Naive thymus-derived CD4-positive, alpha-beta T cell (primary cell): ENCODE data around the gene TMEM131L. TPM values are rescaled to one million over a fixed set of nuclear protein-coding genes. Genes with fewer than 3 reads are reported as not detected.
"Not testable (repeated sequence)": the region's sequence is repeated elsewhere in the genome, so short reads cannot be mapped to it uniquely, and the experiment has no call there.

ENCODE experiments used
- ATAC-seq: fragments of 150-1000 bp; cut with Tn5 transposase; 2 replicates; pipeline ENCODE4 v1.10.0; 2021; ENCODE audit warnings: mild to moderate bottlenecking, moderate library complexity
- CTCF ChIA-PET: fragments of 350-600 bp; sonication (Branson Sonifier 250); formaldehyde crosslinking; loops from one replicate; lab custom pipeline; 2021; ENCODE audit warnings: antibody characterized with exemption; lab: Charles Lee
- POLR2A ChIA-PET: fragments of 350-600 bp; sonication (Branson Sonifier 250); formaldehyde crosslinking; loops from one replicate; lab custom pipeline; 2021; ENCODE audit warnings: antibody characterized with exemption, inconsistent platforms; lab: Charles Lee
- DNase-seq, 9 donors: peaks; one replicate each; pipeline versions ENCODE4 v3.0.0 to v3.0.0-alpha.2; 2020 to 2022; ENCODE audit warnings: mixed read lengths in 1 of 9
- H3K27ac ChIP-seq: one replicate; pipeline ENCODE4 v1.7.0; 2013; ENCODE audit warnings: mild to moderate bottlenecking, low read depth, low read length, moderate library complexity
- H3K27me3 ChIP-seq, 2 donors: one replicate each; pipeline ENCODE4 v1.7.0; 2013; ENCODE audit warnings: low read length in 2 of 2, mild to moderate bottlenecking in 2 of 2, moderate library complexity in 2 of 2; ENCODE audit not compliant: control insufficient read depth in 2 of 2, insufficient read depth in 2 of 2
- H3K36me3 ChIP-seq, 3 experiments: 1 replicate in 2 of 3; 2 replicates in 1 of 3; pipeline ENCODE4 v1.7.0; 2013; ENCODE audit warnings: low read length in 3 of 3, mild to moderate bottlenecking in 3 of 3, moderate library complexity in 1 of 3; ENCODE audit not compliant: insufficient read depth in 3 of 3, control insufficient read depth in 2 of 3
- H3K4me1 ChIP-seq, 2 donors: one replicate each; pipeline ENCODE4 v1.7.0; 2013; ENCODE audit warnings: low read length in 2 of 2, mild to moderate bottlenecking in 2 of 2, moderate library complexity in 1 of 2; ENCODE audit not compliant: control insufficient read depth in 2 of 2, insufficient read depth in 2 of 2
- H3K4me3 ChIP-seq: 2 replicates; pipeline ENCODE4 v1.7.0; 2013; ENCODE audit warnings: mild to moderate bottlenecking, low read length
- H3K9me3 ChIP-seq, 3 experiments: 1 replicate in 2 of 3; 2 replicates in 1 of 3; pipeline ENCODE4 v1.7.0; 2013; ENCODE audit warnings: low read length in 3 of 3; ENCODE audit not compliant: control insufficient read depth in 2 of 3
- H3K27ac Mint-ChIP-seq, 9 donors: one replicate each; pipeline ENCODE4 v1.8.0; 2020 to 2022; ENCODE audit warnings: mixed read lengths in 9 of 9, mild to moderate bottlenecking in 8 of 9, moderate library complexity in 5 of 9, inconsistent platforms in 2 of 9
- H3K27me3 Mint-ChIP-seq, 5 donors: one replicate each; pipeline ENCODE4 v1.8.0; 2021 to 2022; ENCODE audit warnings: mixed read lengths in 5 of 5, mild to moderate bottlenecking in 1 of 5
- H3K36me3 Mint-ChIP-seq, 5 donors: one replicate each; pipeline ENCODE4 v1.8.0; 2020 to 2022; ENCODE audit warnings: mixed read lengths in 5 of 5, mild to moderate bottlenecking in 3 of 5, inconsistent platforms in 1 of 5
- H3K4me1 Mint-ChIP-seq, 7 donors: one replicate each; pipeline ENCODE4 v1.8.0; 2020 to 2022; ENCODE audit warnings: mixed read lengths in 7 of 7, mild to moderate bottlenecking in 3 of 7, inconsistent platforms in 1 of 7
- H3K4me3 Mint-ChIP-seq, 10 donors: one replicate each; pipeline ENCODE4 v1.8.0; 2020 to 2022; ENCODE audit warnings: mild to moderate bottlenecking in 10 of 10, mixed read lengths in 10 of 10, moderate library complexity in 6 of 10, inconsistent platforms in 2 of 10
- H3K9me3 Mint-ChIP-seq, 11 donors: one replicate each; pipeline ENCODE4 v1.8.0; 2020 to 2022; ENCODE audit warnings: mixed read lengths in 11 of 11, mild to moderate bottlenecking in 4 of 11, inconsistent platforms in 1 of 11, moderate library complexity in 1 of 11
- intact Hi-C, 2 donors: fragments of 100-400 bp; cut with micrococcal nuclease; formaldehyde crosslinking; loops; one replicate each; pipeline ENCODE4 v1.15.1; 2023
- polyA plus RNA-seq, 2 donors: library from polyadenylated mRNA; unstranded; fragments of 300-500 nt; fragmentation: Illumina TruSeq; gene quantifications; one replicate each; pipeline ENCODE4 v1.2.3, GENCODE V29; 2021
- total RNA-seq, 6 experiments: library from RNA in 5 of 6; stranded (reverse) in 5 of 6; gene quantifications; 1 replicate in 5 of 6; 2 replicates in 1 of 6; pipeline ENCODE4 v1.2.3 and lab custom pipeline; 2021 to 2026

TMEM131L gene
- total and polyA plus RNA-seq, 7 experiments from 2014 or later: 45.7 to 111 (median 87.9) TPM

GRCh38 chr4:153661908-153662307 lies 195.7 kb downstream of the TMEM131L start:
- intact Hi-C loops: no loop called here
- H3K27me3 ChIP-seq: no peaks in the 10 kb centered on the region
- no peak overlapping the region for H3K27ac ChIP-seq
- no peaks in the 10 kb centered on the region for H3K4me1 ChIP-seq
- CTCF ChIA-PET: no interaction called here
- no peaks in the 10 kb centered on the region for H3K9me3 ChIP-seq
- POLR2A ChIA-PET: no interaction called here
- H3K36me3 ChIP-seq: no peaks in the 10 kb centered on the region
- Mint-ChIP-seq H3K4me3 (no peak overlapping the region), H3K27me3 (peaks cover 0 to 11% (median 7%) of the 10 kb centered on the region in 5 donors), H3K4me1 (peaks cover 0 to 5% (median 0%) of the 10 kb centered on the region in 7 donors), H3K27ac (no peak overlapping the region), H3K9me3 (peaks cover 0 to 18% (median 5%) of the 10 kb centered on the region in 11 donors), H3K36me3 (peaks cover 0 to 8% (median 4%) of the 10 kb centered on the region in 5 donors)
- no peak overlapping the region for H3K4me3 ChIP-seq
- ATAC-seq (no peak), DNase-seq (no peak)

- POLR2A ChIA-PET: no interaction called here
These were observed 197.5 kb downstream of the TMEM131L start for GRCh38 chr4:153663667-153664066.

GRCh38 chr4:153666505-153666904 lies 200.3 kb downstream of the TMEM131L start:
- CTCF ChIA-PET: interaction anchor here (1.6 kb wide), 1 partner anchor 9 kb away, joined by 3 read pairs; no protein-coding TSS in a partner anchor
- Mint-ChIP-seq H3K9me3 (peaks cover 0 to 20% (median 5%) of the 10 kb centered on the region in 11 donors), H3K27me3 (peaks cover 0 to 35% (median 6%) of the 10 kb centered on the region in 5 donors)
- H3K36me3 ChIP-seq, intact Hi-C loops, H3K36me3 Mint-ChIP-seq, H3K27ac ChIP-seq, DNase-seq, H3K27me3 ChIP-seq, ATAC-seq, H3K9me3 ChIP-seq, H3K4me3 ChIP-seq, POLR2A ChIA-PET, H3K27ac Mint-ChIP-seq, H3K4me1 Mint-ChIP-seq, H3K4me3 Mint-ChIP-seq, H3K4me1 ChIP-seq: not testable (repeated sequence)

More at GRCh38 chr4:153663667-153664066, 197.5 kb downstream of the TMEM131L start:
- Histone ChIP-seq H3K9me3 (no peaks in the 10 kb centered on the region), H3K27me3 (no peaks in the 10 kb centered on the region), H3K4me1 (no peaks in the 10 kb centered on the region), H3K36me3 (no peaks in the 10 kb centered on the region), H3K27ac (no peak overlapping the region), H3K4me3 (no peak overlapping the region)
- Mint-ChIP-seq H3K27ac (no peak overlapping the region), H3K36me3 (peaks cover 0 to 8% (median 4%) of the 10 kb centered on the region in 5 donors), H3K27me3 (peaks cover 0 to 22% (median 7%) of the 10 kb centered on the region in 5 donors), H3K4me1 (peaks cover 0 to 3% (median 0%) of the 10 kb centered on the region in 7 donors), H3K4me3 (no peak overlapping the region), H3K9me3 (peaks cover 0 to 20% (median 5%) of the 10 kb centered on the region in 11 donors)
- intact Hi-C loops: no loop called here
- CTCF ChIA-PET: no interaction called here
- DNase-seq (no peak), ATAC-seq (no peak)

DNA sequence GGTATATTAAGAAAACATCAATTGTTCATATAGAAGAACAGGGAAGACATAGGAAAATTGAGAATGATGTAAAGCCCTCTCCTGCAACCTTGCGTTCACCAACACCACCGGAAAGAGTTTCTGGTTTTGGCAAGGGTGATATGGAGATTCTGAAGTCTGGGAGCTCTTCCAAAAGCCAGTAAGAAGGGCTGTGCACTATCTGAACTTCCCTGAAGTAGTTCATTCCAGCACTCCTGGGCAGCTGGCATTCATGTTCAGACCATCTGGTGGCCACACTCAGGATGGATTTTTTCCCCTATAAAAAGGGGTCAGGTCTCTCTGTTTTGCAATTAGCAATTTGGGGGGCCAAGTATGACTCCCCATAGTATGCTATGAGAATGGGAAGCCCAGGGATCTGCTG lies 202.5 kb downstream of the TMEM131L start:
- no peak for ATAC-seq
- no peak overlapping the region for H3K27ac Mint-ChIP-seq

DNA sequence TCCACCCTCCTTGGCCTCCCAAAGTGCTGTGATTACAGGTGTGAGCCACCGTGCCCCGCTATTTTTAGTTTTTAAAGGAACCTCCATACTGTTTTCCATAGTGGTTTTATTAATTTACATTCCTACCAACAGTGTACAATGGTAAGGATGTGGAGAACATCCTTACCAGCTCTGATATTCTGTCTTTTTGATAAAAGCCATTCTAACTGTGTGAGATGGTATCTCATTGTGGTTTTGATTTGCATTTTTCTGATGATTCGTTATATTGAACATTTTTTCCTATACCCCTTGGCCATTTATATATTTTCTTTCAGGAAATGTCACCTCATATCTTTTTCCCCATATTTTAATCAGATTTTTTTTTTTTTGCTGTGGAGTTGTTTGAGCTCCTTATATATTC lies 203.7 kb downstream of the TMEM131L start:
- CTCF ChIA-PET: no interaction called here
- POLR2A ChIA-PET: interaction anchor here (0.6 kb wide), 1 partner anchor 895 kb away, joined by 3 read pairs; no protein-coding TSS in a partner anchor

More for the DNA sequence above, 202.5 kb downstream of the TMEM131L start:
- ChIA-PET CTCF (no interaction called here), POLR2A (no interaction called here)
- Mint-ChIP-seq H3K4me1 (no peaks in the 10 kb centered on the region), H3K27me3 (peaks cover 0 to 38% (median 6%) of the 10 kb centered on the region in 5 donors), H3K36me3 (peaks cover 0 to 8% (median 0%) of the 10 kb centered on the region in 5 donors), H3K9me3 (peaks cover 0 to 7% (median 0%) of the 10 kb centered on the region in 11 donors), H3K4me3 (no peak overlapping the region)
- Histone ChIP-seq H3K36me3 (no peaks in the 10 kb centered on the region), H3K9me3 (no peaks in the 10 kb centered on the region), H3K4me3 (no peak overlapping the region), H3K4me1 (no peaks in the 10 kb centered on the region), H3K27ac (no peak overlapping the region), H3K27me3 (no peaks in the 10 kb centered on the region)
- intact Hi-C loops: no loop called here
- no peak for DNase-seq

DNA sequence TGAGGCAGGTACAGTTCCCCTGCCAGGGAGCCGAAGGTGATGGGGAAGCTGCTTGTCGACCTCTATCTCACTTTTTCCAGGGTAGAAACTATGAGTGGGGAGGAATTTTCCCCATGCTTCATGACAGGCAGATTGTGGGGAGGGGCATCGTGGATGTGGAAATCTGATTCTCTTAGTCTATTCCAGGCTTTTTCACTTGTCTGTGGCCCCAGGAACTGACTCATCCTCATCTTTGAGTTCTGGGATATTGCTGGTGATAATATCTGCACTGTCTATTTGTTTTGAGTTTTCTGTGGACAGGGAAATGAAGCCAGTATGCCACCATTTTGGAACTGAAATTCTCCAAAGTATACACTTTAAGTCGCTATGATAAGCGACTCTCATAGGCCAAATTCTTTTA lies 210.3 kb downstream of the TMEM131L start:
- peaks cover 0 to 12% (median 0%) of the 10 kb centered on the region in 3 experiments for H3K9me3 ChIP-seq
- Mint-ChIP-seq H3K36me3 (peaks cover 4 to 15% (median 7%) of the 10 kb centered on the region in 5 donors), H3K27me3 (peaks cover 0 to 38% (median 6%) of the 10 kb centered on the region in 5 donors), H3K9me3 (peaks cover 0 to 33% (median 23%) of the 10 kb centered on the region in 11 donors), H3K4me1 (no peaks in the 10 kb centered on the region), H3K4me3 (no peak overlapping the region), H3K27ac (no peak overlapping the region)
- H3K4me1 ChIP-seq: no peaks in the 10 kb centered on the region
- ATAC-seq (no peak), DNase-seq (no peak)
- H3K36me3 ChIP-seq: no peaks in the 10 kb centered on the region
- intact Hi-C loops: no loop called here
- H3K4me3 ChIP-seq: no peak overlapping the region
- no peaks in the 10 kb centered on the region for H3K27me3 ChIP-seq
- H3K27ac ChIP-seq: no peak overlapping the region
- ChIA-PET POLR2A (interaction anchor here (0.5 kb wide), 1 partner anchor 481 kb away, joined by 4 read pairs; no protein-coding TSS in a partner anchor), CTCF (no interaction called here)

More for the DNA sequence above, 203.7 kb downstream of the TMEM131L start:
- no peak for ATAC-seq
- Histone ChIP-seq H3K36me3 (no peaks in the 10 kb centered on the region), H3K27ac (no peak overlapping the region), H3K4me1 (no peaks in the 10 kb centered on the region), H3K27me3 (no peaks in the 10 kb centered on the region), H3K9me3 (peaks cover 0 to under 1% (median 0%) of the 10 kb centered on the region in 3 experiments), H3K4me3 (no peak overlapping the region)
- H3K9me3 Mint-ChIP-seq: peaks cover 0 to 13% (median 4%) of the 10 kb centered on the region in 11 donors
- peaks cover 0 to 45% (median 7%) of the 10 kb centered on the region in 5 donors for H3K27me3 Mint-ChIP-seq
- H3K4me3 Mint-ChIP-seq: no peak overlapping the region
- no peaks in the 10 kb centered on the region for H3K4me1 Mint-ChIP-seq
- peaks cover 0 to 8% (median 4%) of the 10 kb centered on the region in 5 donors for H3K36me3 Mint-ChIP-seq
- no peak for DNase-seq
- intact Hi-C loops: no loop called here
- H3K27ac Mint-ChIP-seq: no peak overlapping the region

GRCh38 chr4:153676984-153677383 lies 210.8 kb downstream of the TMEM131L start:
- peak; percentile 41 for ATAC-seq
- POLR2A ChIA-PET: interaction anchor here (0.5 kb wide), 1 partner anchor 481 kb away, joined by 4 read pairs; no protein-coding TSS in a partner anchor

More at GRCh38 chr4:153676984-153677383, 210.8 kb downstream of the TMEM131L start:
- Mint-ChIP-seq H3K27me3 (peaks cover 0 to 38% (median 8%) of the 10 kb centered on the region in 5 donors), H3K9me3 (peaks cover 0 to 33% (median 23%) of the 10 kb centered on the region in 11 donors), H3K4me3 (no peak overlapping the region), H3K36me3 (peaks cover 2 to 15% (median 7%) of the 10 kb centered on the region in 5 donors), H3K4me1 (no peaks in the 10 kb centered on the region), H3K27ac (no peak overlapping the region)
- Histone ChIP-seq H3K27me3 (no peaks in the 10 kb centered on the region), H3K9me3 (peaks cover 0 to 12% (median 0%) of the 10 kb centered on the region in 3 experiments), H3K4me1 (no peaks in the 10 kb centered on the region), H3K27ac (no peak overlapping the region), H3K36me3 (no peaks in the 10 kb centered on the region), H3K4me3 (no peak overlapping the region)
- CTCF ChIA-PET: no interaction called here
- intact Hi-C loops: no loop called here
- DNase-seq: no peak
